SK-N-SH (cell line): ENCODE results near the gene CACYBP.

Experiments
- CTCF ChIP-seq: fragments of 200-600 bp; sonication (generic); IDR thresholded peaks from 2 replicates; pipeline ENCODE4 v1.6.1; 2017; ENCODE audit warnings: antibody characterized with exemption, mild to moderate bottlenecking, moderate library complexity
- TAF1 ChIP-seq: IDR thresholded peaks from 2 replicates; pipeline ENCODE4 v1.6.1; 2012; ENCODE audit warnings: low read depth, mild to moderate bottlenecking, low read length, moderate library complexity, borderline replicate concordance

GRCh38 chr1:175037416-175037815, 37.7 kb downstream of the CACYBP start:
- TF ChIP-seq TAF1 (no peak), CTCF (no peak)
